GM12873 (cell line): ENCODE results near the gene STAM.

Experiments
- CTCF ChIP-seq: IDR thresholded peaks from 2 replicates; pipeline ENCODE4 v1.5.1; 2012; ENCODE audit warnings: low read depth, mild to moderate bottlenecking, moderate library complexity, low read length, control low read depth; ENCODE audit not compliant: insufficient read depth; ENCODE audit errors: missing control alignments

Gene STAM

DNA sequence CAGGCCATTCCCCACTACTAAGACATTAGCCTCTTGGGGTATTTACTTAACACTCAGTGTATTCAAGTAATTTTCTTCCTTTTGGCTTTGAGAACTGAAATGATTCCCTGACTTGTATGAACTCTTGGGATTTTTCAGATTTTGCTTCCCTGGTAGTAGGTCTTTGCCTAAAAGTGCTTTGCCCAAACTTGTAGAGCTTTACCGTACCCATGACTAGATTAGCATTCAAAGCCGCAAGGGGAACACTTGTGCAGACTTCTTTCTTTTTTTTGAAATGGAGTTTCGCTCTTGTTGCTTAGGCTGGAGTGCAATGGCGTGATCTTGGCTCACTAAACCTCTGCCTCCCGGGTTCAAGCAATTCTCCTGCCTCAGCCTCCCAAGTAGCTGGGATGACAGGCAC lies 6.1 kb upstream of the STAM start:
- no peak for TF ChIP-seq CTCF

GRCh38 chr10:17640331-17640816 lies 3.6 kb upstream of the STAM start:
- no peak for TF ChIP-seq CTCF

- TF ChIP-seq CTCF, result no peak
Measured at GRCh38 chr10:17643339-17643754, 604 bp upstream of the STAM start.

DNA sequence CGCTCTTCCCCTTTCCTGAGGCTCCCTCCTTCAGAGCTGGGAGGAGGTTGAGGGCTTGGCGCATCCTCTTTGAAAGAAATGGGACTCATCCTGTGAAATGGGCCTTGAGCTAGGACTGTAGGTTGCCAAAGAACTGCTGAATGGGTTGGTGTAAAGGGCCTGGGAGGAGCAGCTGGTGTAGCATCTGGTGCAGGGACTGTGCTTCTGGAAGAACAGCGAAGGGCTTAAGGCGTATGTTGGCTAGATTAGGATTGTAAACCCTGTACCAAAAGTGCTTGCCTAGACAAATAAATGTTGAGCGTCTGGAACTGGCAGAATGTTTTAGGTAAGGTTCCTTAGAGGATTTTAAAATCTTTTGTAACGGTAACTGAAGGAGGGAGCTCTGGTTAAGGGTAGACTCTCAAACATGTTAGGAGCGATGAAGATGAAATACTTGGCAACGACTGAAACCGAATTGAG lies 563 bp downstream of the STAM start:
- TF ChIP-seq CTCF, result no peak

DNA sequence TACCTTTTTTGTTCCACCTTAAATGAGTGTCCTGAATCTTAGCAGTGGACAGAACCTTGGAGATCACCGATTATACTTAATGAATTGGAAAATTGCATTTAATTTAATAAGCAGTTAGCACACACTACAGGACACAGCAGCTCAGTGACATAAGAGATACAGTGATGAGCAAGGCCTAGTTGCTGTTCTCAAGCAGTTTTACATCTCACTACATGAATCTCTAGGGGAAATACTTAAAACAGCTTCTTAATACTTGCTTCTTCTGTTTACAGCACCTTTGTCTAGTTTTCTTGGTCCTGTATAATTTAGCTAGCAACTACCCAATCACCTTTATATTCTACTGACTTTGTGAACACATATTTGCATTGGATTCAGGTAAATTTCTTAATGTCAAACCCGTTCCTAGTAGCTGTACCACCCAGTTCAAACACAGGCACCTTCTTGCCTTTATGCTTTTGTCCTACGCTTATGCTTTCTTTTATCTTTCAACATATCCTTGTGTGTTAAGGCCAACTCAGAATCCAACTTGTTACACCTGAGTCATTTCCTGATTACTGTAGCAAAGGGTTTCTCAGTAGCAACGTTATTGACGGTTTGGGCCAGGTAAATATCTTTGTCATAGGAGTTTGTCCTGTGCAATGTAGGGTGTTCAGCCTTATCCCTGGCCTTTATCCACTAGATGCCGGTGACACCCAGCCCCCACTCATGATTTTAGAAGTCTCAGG lies 1.8 kb downstream of the STAM start:
- TF ChIP-seq CTCF, result no peak

DNA sequence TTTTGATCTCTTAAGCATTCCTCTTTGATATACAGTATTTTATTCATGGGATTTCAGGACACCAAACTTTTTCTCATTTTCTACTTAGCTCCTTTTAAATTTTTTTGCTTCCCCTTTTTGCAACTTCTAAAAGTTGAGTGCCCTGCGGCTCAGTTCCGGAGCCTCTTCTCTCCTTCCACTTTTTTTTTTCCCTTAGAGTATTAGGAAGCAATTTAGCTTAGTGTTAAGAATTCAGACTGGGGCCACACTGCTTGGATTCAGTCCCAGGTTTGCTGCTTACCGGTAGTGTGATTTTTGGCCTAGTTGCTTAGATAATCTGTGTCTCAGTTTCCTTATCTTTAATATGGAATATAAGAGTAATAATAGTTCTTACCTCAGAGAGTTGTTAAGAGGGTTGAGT lies 3.4 kb downstream of the STAM start:
- no peak for TF ChIP-seq CTCF

DNA sequence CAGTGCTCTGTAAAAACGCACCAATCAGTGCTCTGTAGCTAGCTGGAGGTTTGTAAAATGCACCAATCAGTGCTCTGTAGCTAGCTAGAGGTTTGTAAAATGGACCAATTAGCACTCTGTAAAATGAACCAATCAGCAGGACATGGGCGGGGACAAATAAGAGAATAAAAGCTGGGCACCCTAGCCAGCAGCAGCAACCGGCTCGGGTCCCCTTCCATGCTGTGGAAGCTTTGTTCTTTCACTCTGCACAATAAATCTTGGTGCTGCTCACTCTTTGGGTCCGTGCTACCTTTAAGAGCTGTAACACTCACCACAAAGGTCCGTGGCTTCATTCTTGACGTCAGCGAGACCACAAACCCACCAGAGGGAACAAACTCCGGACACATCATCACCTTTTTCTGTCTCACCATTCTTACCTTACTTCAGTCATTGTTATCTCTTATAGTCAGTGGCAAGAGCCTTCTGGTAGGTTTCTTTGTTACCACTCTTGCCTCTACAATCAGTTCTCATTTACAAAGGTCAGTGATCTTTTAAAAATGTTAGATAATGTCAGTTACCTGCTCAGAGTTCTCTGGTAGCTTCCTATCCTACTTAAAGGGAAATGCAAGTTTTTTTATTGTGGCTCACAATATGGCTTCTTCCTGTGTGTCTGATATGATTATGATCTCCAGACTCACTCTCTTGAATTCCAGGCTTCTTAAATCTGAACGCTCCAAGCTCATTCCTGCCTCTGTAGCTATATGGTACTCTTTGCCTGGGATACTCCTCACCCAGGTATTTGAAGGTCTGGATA lies 4.5 kb downstream of the STAM start:
- no peak for TF ChIP-seq CTCF
